A673 (cell line): ENCODE results near the gene CDC45. TPM values are rescaled to one million over a fixed set of nuclear protein-coding genes. Genes with fewer than 3 reads are reported as not detected.

Experiments
- BruUV-seq: library from RNA; stranded (reverse); fragments of 400-500 nt; replicated peaks from 2 replicates; lab custom pipeline; 2021; lab: Mats Ljungman, UMichigan
- CTCF ChIA-PET: fragments of 300-600 bp; sonication (Branson Sonifier 250); formaldehyde crosslinking; loops from one replicate; lab custom pipeline; 2022; ENCODE audit warnings: antibody characterized with exemption; lab: Charles Lee
- POLR2A ChIA-PET: fragments of 300-600 bp; sonication (Branson Sonifier 250); formaldehyde crosslinking; loops from one replicate; lab custom pipeline; 2022; ENCODE audit warnings: antibody characterized with exemption; ENCODE audit not compliant: low non-redundant PET; lab: Charles Lee
- DNase-seq: peaks from one replicate; pipeline ENCODE4 v3.0.0-alpha.2; 2015; ENCODE audit warnings: low spot score
- H3K27ac ChIP-seq: fragments of 200-600 bp; sonication (generic); 2 replicates; pipeline ENCODE4 v1.5.1; 2016; ENCODE audit warnings: mixed run types, low read depth, mild to moderate bottlenecking, mixed read lengths, antibody characterized with exemption, low read length; ENCODE audit not compliant: poor library complexity, severe bottlenecking
- H3K27me3 ChIP-seq: fragments of 200-600 bp; sonication (generic); replicated peaks from 2 replicates; pipeline ENCODE4 v1.6.1; 2017; ENCODE audit warnings: mixed run types, low read depth, mild to moderate bottlenecking, mixed read lengths, antibody characterized with exemption, low read length; ENCODE audit not compliant: insufficient read depth, poor library complexity
- H3K36me3 ChIP-seq: fragments of 200-600 bp; sonication (generic); 2 replicates; pipeline ENCODE4 v1.6.1; 2016; ENCODE audit warnings: mixed run types, mild to moderate bottlenecking, mixed read lengths, antibody characterized with exemption, low read length; ENCODE audit not compliant: insufficient read depth, poor library complexity, severe bottlenecking
- H3K4me1 ChIP-seq: fragments of 200-600 bp; sonication (generic); 2 replicates; pipeline ENCODE4 v1.6.1; 2017; ENCODE audit warnings: mixed run types, mild to moderate bottlenecking, mixed read lengths, antibody characterized with exemption, low read length; ENCODE audit not compliant: insufficient read depth, poor library complexity, severe bottlenecking
- H3K4me3 ChIP-seq: fragments of 200-600 bp; sonication (generic); 2 replicates; pipeline ENCODE4 v1.5.1; 2016; ENCODE audit warnings: low read depth, mixed run types, mild to moderate bottlenecking, mixed read lengths, low read length; ENCODE audit not compliant: poor library complexity, severe bottlenecking
- H3K9me3 ChIP-seq: fragments of 200-600 bp; sonication (generic); 2 replicates; pipeline ENCODE4 v1.6.1; 2016; ENCODE audit warnings: mixed run types, low read depth, mild to moderate bottlenecking, mixed read lengths, antibody characterized with exemption, low read length; ENCODE audit not compliant: poor library complexity, severe bottlenecking
- EZH2 ChIP-seq: fragments of 200-600 bp; sonication (generic); IDR thresholded peaks from 2 replicates; pipeline ENCODE4 v1.6.1; 2017; ENCODE audit warnings: borderline replicate concordance, low read depth, mild to moderate bottlenecking, mixed read lengths, antibody characterized with exemption, low read length; ENCODE audit not compliant: poor library complexity, severe bottlenecking
- intact Hi-C: fragments of 100-400 bp; cut with micrococcal nuclease; formaldehyde crosslinking; loops from one replicate; pipeline ENCODE4 v1.10.0; 2022; ENCODE audit not compliant: unreplicated experiment
- total RNA-seq: library from RNA; stranded (reverse); gene quantifications from 2 replicates; pipeline ENCODE4 v1.2.3, GENCODE V29; 2021
- TF ChIP-seq, protein P1 (sequence below): fragments of 300-800, 200-600 bp; sonication (generic); conservative IDR thresholded peaks from 2 replicates; pipeline ENCODE4 v1.5.1; 2017; ENCODE audit warnings: low read depth, mild to moderate bottlenecking, antibody characterized with exemption, low read length, moderate library complexity, mixed read lengths

The CDC45 gene
- total RNA-seq, 1 experiment from 2014 or later: 79.2 TPM

DNA sequence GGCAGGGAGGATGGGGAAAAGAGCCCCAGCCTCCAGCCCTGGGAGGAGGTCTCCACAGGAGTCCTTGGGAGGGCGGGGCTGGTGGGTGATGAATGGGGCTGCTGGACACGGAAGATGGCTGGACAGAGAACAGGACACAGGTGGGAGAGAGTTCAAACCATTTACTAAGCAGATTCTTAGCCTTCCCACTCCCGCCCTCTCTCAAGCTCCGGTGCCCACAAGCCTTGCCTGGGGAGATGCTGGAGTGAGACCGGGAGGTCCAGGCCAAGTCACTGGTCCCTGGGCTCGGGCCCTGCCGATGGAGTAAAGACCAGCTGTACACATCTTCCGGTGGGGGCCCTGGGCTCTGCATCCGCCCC, 43.1 kb downstream of the CDC45 start:
- DNase-seq: no peak
- Histone ChIP-seq H3K9me3 (no peaks in the 10 kb centered on the region), H3K27ac (no peak overlapping the region), H3K27me3 (peaks cover 9% of the 10 kb centered on the region), H3K4me1 (peaks cover 5% of the 10 kb centered on the region), H3K4me3 (peak overlapping the region; percentile 47), H3K36me3 (no peaks in the 10 kb centered on the region)
- no peak for TF ChIP-seq EZH2
- TF ChIP-seq, protein P1, sequence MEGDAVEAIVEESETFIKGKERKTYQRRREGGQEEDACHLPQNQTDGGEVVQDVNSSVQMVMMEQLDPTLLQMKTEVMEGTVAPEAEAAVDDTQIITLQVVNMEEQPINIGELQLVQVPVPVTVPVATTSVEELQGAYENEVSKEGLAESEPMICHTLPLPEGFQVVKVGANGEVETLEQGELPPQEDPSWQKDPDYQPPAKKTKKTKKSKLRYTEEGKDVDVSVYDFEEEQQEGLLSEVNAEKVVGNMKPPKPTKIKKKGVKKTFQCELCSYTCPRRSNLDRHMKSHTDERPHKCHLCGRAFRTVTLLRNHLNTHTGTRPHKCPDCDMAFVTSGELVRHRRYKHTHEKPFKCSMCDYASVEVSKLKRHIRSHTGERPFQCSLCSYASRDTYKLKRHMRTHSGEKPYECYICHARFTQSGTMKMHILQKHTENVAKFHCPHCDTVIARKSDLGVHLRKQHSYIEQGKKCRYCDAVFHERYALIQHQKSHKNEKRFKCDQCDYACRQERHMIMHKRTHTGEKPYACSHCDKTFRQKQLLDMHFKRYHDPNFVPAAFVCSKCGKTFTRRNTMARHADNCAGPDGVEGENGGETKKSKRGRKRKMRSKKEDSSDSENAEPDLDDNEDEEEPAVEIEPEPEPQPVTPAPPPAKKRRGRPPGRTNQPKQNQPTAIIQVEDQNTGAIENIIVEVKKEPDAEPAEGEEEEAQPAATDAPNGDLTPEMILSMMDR: no peak
- intact Hi-C loops: no loop called here
- BruUV-seq: no TSS peak
- CTCF ChIA-PET: no interaction called here
- POLR2A ChIA-PET: no interaction called here

DNA sequence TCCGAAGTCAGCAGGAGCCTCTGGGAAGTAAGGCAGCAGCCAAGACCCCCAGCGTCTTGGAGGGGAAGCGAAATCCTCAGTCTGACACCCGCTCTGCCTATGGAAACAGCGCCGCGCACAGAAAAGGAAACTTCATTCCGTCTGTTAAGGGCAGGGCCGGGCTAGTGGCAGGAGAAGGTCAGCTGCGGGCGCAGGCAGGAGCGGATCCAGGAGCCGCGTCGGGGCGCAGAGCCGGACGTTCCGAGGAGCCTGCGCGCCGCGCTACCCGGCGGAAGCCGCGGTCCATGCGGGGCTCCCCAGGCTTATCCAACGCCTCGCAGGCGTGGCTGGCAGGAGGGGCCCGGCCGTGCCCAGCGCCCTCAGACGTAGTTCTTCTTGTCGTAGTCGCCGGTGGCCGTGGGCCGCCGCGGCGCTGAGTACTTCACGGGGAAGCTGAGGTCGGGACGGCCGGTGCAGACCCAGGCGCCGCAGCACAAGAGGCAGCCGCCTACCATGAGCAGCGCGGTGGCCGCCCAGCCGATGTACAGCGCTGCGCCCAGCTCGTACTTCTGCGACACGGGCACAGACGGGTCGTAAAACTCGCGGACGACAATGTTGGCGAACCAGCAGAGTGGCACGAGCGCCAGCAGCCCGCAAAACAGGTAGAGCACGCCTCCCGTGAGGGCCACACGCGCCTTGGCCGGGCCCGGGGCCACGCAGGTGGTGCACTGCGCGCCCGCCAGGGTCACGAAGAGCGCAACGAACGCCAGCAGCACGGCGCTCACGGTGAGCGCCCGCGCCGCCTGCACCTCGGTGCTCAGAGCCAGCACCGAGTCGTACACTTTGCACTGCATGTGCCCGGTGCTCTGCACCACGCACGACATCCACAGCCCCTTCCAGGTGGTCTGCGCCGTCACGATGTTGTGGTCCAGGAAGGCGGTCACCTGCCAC, 43.8 kb downstream of the CDC45 start:
- peak; percentile 34 for DNase-seq
- intact Hi-C loops: no loop called here
- peaks cover 5% of the 10 kb centered on the region for H3K4me1 ChIP-seq
- BruUV-seq: no TSS peak
- ChIA-PET CTCF (interaction anchor here (1.2 kb wide), 1 partner anchor 106 kb away, joined by 4 read pairs; no protein-coding TSS in a partner anchor), POLR2A (no interaction called here)
- H3K4me3 ChIP-seq: peak overlapping the region; percentile 47
- H3K27me3 ChIP-seq: peaks cover 9% of the 10 kb centered on the region
- TF ChIP-seq, protein P1: no peak
- no peak overlapping the region for H3K27ac ChIP-seq
- H3K36me3 ChIP-seq: no peaks in the 10 kb centered on the region
- no peaks in the 10 kb centered on the region for H3K9me3 ChIP-seq

DNA sequence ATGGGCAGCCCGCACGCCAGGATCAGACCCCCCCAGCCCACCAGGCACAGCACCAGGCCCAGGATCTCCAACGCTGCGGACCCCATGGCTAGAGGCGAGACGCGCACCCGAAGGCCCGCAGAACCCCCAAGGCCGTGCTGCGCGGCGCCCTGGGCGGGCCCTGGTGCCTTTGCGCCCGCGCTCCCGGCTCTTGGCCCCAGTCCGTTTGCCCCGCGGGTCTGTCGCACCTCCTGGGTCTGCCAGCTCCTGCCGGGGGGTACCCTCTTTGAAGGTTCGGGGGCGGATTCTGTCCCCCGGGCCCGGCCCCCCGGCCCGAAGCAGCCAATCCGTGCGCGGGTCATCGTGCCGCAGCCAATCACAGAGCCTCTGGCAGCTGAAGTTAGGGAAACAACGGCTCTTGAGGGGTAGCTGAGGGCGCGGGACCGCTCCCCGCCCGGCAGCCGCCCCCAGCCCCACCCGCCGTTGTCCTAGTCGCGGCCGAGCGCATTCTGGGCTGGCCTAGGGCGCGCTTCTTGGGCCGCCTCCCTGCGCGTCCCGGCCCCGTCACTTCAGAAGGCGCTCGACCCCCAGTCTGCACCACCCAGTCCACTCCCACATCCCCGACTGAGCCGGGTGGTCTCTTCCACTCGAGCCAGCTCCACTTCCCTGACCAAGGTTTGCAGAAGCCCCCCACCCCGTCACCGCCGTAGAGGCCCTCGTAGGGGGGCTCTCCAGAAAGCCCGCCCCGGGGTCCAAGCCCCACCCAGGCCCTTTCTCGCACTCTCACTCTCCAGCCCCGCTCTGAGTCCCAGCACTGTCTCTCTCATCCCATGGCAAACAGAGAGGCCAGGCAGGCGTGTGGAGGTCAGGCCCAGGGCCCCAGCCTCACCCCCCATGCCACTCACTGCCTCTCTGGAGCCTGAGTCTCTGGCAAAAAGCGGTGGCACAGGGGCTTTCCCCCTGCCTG, 44.7 kb downstream of the CDC45 start, which contains the start of gene CLDN5:
CLDN5 (minus strand) TSS at position 241 of the 946 bp plus-strand sequence; CDS start at position 86, 155 bp downstream.
- CTCF ChIA-PET: interaction anchor here (1.2 kb wide), 1 partner anchor 105 kb away, joined by 4 read pairs; no protein-coding TSS in a partner anchor
- H3K4me3 ChIP-seq: peak within 1 kb of the TSS; percentile 47
- TF ChIP-seq, protein P1: no peak
- TF ChIP-seq EZH2: no peak
- H3K4me1 ChIP-seq: peaks cover 5% of the 10 kb centered on the region
- no peak within 1 kb of the TSS for H3K27ac ChIP-seq
- no peaks in the 10 kb centered on the region for H3K36me3 ChIP-seq
- peaks cover 9% of the 10 kb centered on the region for H3K27me3 ChIP-seq
- H3K9me3 ChIP-seq: no peaks in the 10 kb centered on the region
- DNase-seq: peak; percentile 53
- intact Hi-C loops: no loop called here
- BruUV-seq: no TSS peak
- POLR2A ChIA-PET: no interaction called here
